Endothelial cell of umbilical vein (primary cell): ENCODE measurements around the gene HLA-F. TPM values are rescaled to one million over a fixed set of nuclear protein-coding genes. Genes with fewer than 3 reads are reported as not detected.

Experiments
- BruUV-seq: library from RNA; stranded (reverse); fragments of 400-500 nt; replicated peaks from 2 replicates; lab custom pipeline; 2021; lab: Mats Ljungman, UMichigan
- CTCF ChIA-PET: fragments of 300-600, 350-600 bp; sonication (Branson Sonifier 250); formaldehyde crosslinking; loops from one replicate; lab custom pipeline; 2021; ENCODE audit warnings: antibody characterized with exemption, inconsistent platforms; lab: Charles Lee
- POLR2A ChIA-PET: fragments of 300-600, 350-600 bp; sonication (Branson Sonifier 250); formaldehyde crosslinking; loops from one replicate; lab custom pipeline; 2021; ENCODE audit warnings: antibody characterized with exemption, inconsistent platforms; lab: Charles Lee
- DNase-seq: peaks from one replicate; pipeline ENCODE4 v3.0.0-alpha.2; 2011; ENCODE audit warnings: low read depth, low spot score
- FAIRE-seq: peaks from 2 replicates; lab custom pipeline; 2011; peaks lifted over from hg19 to GRCh38; lab: Jason Lieb, UNC
- H2AFZ ChIP-seq: 2 replicates; pipeline ENCODE4 v1.6.0; 2012; ENCODE audit warnings: low read depth, low read length, control low read depth, inconsistent platforms
- H3K27ac ChIP-seq: 2 replicates; pipeline ENCODE4 v1.5.1; 2011; ENCODE audit warnings: low read depth, mild to moderate bottlenecking, control low read depth, low read length, moderate library complexity; ENCODE audit not compliant: insufficient read depth
- H3K27me3 ChIP-seq, 2 experiments: 2 replicates each; pipeline versions ENCODE4 v1.6.0 to v1.6.1; 2011; ENCODE audit warnings: low read length in 2 of 2, mixed read lengths in 1 of 2; ENCODE audit not compliant: control insufficient read depth in 2 of 2, insufficient read depth in 2 of 2
- H3K36me3 ChIP-seq, 2 experiments: 2 replicates in 1 of 2; 3 replicates in 1 of 2; pipeline ENCODE4 v1.5.1; 2011; ENCODE audit warnings: low read length in 2 of 2, mild to moderate bottlenecking in 1 of 2, moderate library complexity in 1 of 2; ENCODE audit not compliant: control insufficient read depth in 2 of 2, insufficient read depth in 2 of 2; ENCODE audit errors: extremely low read depth in 1 of 2
- H3K4me1 ChIP-seq: 3 replicates; pipeline ENCODE4 v1.5.1; 2011; ENCODE audit warnings: mild to moderate bottlenecking, low read length; ENCODE audit not compliant: control insufficient read depth, insufficient read depth; ENCODE audit errors: extremely low read depth
- H3K4me2 ChIP-seq: 2 replicates; pipeline ENCODE4 v1.6.1; 2011; ENCODE audit warnings: low read length, control low read depth, mixed read lengths; ENCODE audit not compliant: insufficient read depth
- H3K4me3 ChIP-seq, 3 experiments: fragments of 200-600 bp in 1 of 3; sonication (generic), shearing (Covaris generic) in 1 of 3; replicated peaks in 1 of 3; 2 replicates each; pipeline ENCODE4 v1.5.1; 2011 to 2016; ENCODE audit warnings: control low read depth in 3 of 3, low read length in 3 of 3, mild to moderate bottlenecking in 2 of 3, inconsistent platforms in 1 of 3, low read depth in 1 of 3, moderate library complexity in 1 of 3; ENCODE audit not compliant: insufficient read depth in 1 of 3
- H3K79me2 ChIP-seq: 2 replicates; pipeline ENCODE4 v1.6.0; 2012; ENCODE audit warnings: low read length, inconsistent platforms; ENCODE audit not compliant: control insufficient read depth, insufficient read depth
- H3K9ac ChIP-seq: replicated peaks from 2 replicates; pipeline ENCODE3; 2011; ENCODE audit warnings: low read length, control low read depth; ENCODE audit not compliant: insufficient read depth; ENCODE audit errors: extremely low read depth
- H3K9me1 ChIP-seq: replicated peaks from 3 replicates; pipeline ENCODE4 v1.6.0; 2011; ENCODE audit warnings: mild to moderate bottlenecking, low read length; ENCODE audit not compliant: control insufficient read depth, insufficient read depth; ENCODE audit errors: extremely low read depth
- H3K9me3 ChIP-seq: replicated peaks from 2 replicates; pipeline ENCODE4 v1.5.1; 2012; ENCODE audit warnings: low read length, inconsistent platforms; ENCODE audit not compliant: control insufficient read depth, insufficient read depth
- H4K20me1 ChIP-seq: replicated peaks from 2 replicates; pipeline ENCODE3; 2011; ENCODE audit warnings: mild to moderate bottlenecking, low read length; ENCODE audit not compliant: control insufficient read depth, insufficient read depth; ENCODE audit errors: extremely low read depth
- CTCF ChIP-seq, 2 donors: IDR thresholded peaks; 1 replicate in 1 of 2; 2 replicates in 1 of 2; pipeline ENCODE4 v1.5.1; 2011; ENCODE audit warnings: low read length in 2 of 2, mild to moderate bottlenecking in 2 of 2, moderate library complexity in 2 of 2, control low read depth in 1 of 2, inconsistent platforms in 1 of 2, low read depth in 1 of 2; ENCODE audit not compliant: insufficient read depth in 1 of 2; ENCODE audit errors: extremely low read depth in 1 of 2
- EZH2 ChIP-seq: IDR thresholded peaks from 2 replicates; pipeline ENCODE4 v1.6.1; 2012; ENCODE audit warnings: borderline replicate concordance, low read depth, mild to moderate bottlenecking, moderate library complexity, low read length, inconsistent platforms; ENCODE audit not compliant: severe bottlenecking
- FOS ChIP-seq: IDR thresholded peaks from 2 replicates; pipeline ENCODE4 v1.6.1; 2011; ENCODE audit warnings: mild to moderate bottlenecking, low read length, moderate library complexity, borderline replicate concordance; ENCODE audit not compliant: insufficient read depth
- GATA2 ChIP-seq: IDR thresholded peaks from 2 replicates; pipeline ENCODE4 v1.7.0; 2011; ENCODE audit warnings: low read depth, mild to moderate bottlenecking, moderate library complexity, mixed read lengths, low read length; ENCODE audit not compliant: insufficient read length, insufficient read depth
- JUN ChIP-seq: IDR thresholded peaks from 2 replicates; pipeline ENCODE4 v1.6.1; 2011; ENCODE audit warnings: borderline replicate concordance, low read depth; ENCODE audit not compliant: insufficient read length, insufficient read depth
- MYC ChIP-seq: IDR thresholded peaks from one replicate; pipeline ENCODE4 v1.6.1; 2011; ENCODE audit warnings: mild to moderate bottlenecking, low read depth, low read length
- POLR2A ChIP-seq: IDR thresholded peaks from 2 replicates; pipeline ENCODE4 v1.6.1; 2012; ENCODE audit warnings: low read depth, mild to moderate bottlenecking, control low read depth, low read length
- dilution Hi-C: fragments of 300-500 bp; cut with MboI; formaldehyde crosslinking; loops from one replicate; pipeline ENCODE4 v1.15.0; 2019; ENCODE audit warnings: low sequenced_read_pairs; ENCODE audit not compliant: extremely low pct_ligation_motif_present
- intact Hi-C: fragments of 100-400 bp; cut with micrococcal nuclease; formaldehyde crosslinking; loops from one replicate; pipeline ENCODE4 v1.10.0; 2022
- polyA plus RNA-seq, 4 experiments: library from polyadenylated mRNA; depleted of rRNA in 3 of 4; stranded (reverse) in 3 of 4; unstranded in 1 of 4; fragments of >200 nt; gene quantifications; 2 replicates each; pipeline versions ENCODE4 v1.2.1 to v1.2.3, GENCODE V29; 2011 to 2012; ENCODE audit warnings: missing spikeins in 1 of 4
- total RNA-seq: library from RNA; stranded (reverse); gene quantifications from 2 replicates; pipeline ENCODE4 v1.2.3, GENCODE V29; 2021

HLA-F gene
- total and polyA plus RNA-seq, 2 donors (not counting 3 experiments of a cell fraction or from before 2014, with no cell fraction given): 1.5 to 1.6 TPM

DNA sequence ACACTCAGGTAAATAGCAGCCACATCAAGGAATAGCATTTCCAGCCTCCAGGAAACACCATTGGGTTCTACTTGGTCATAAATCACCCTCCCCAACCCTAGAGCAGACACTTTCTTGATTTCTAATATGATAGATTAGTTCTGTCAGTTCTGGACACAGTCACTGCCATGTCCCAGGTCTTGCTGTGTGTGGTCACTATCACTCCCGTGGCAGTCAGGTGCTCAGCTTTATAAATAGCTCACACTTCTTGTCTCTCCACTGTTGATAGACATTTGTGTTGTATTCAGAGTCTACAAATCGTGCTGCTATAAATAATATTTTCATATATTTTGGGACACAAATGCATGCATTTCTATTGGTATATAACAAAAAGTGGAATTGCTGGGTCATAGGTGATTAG, 13.3 kb downstream of the HLA-F start:
- DNase-seq (no peak), FAIRE-seq (no peak)
- Histone ChIP-seq H3K9me1 (no peaks in the 10 kb centered on the region), H4K20me1 (no peaks in the 10 kb centered on the region), H3K27me3 (no peaks in the 10 kb centered on the region), H3K4me1 (no peaks in the 10 kb centered on the region), H3K4me2 (no peak overlapping the region), H3K4me3 (no peak overlapping the region), H3K9ac (no peak overlapping the region), H2AFZ (no peak overlapping the region), H3K9me3 (no peaks in the 10 kb centered on the region), H3K27ac (no peak overlapping the region), H3K79me2 (no peaks in the 10 kb centered on the region), H3K36me3 (no peaks in the 10 kb centered on the region)
- no TSS peak for BruUV-seq
- ChIA-PET POLR2A (no interaction called here), CTCF (interaction anchor here (2.8 to 3.2 kb wide), 2 partner anchors 17 to 98 kb away, joined by 19 to 145 read pairs; no protein-coding TSS in a partner anchor)
- TF ChIP-seq JUN: no peak
- intact Hi-C loops: loop anchor here (10.0 kb wide), 1 partner anchor 278 kb away; no protein-coding TSS in a partner anchor
- dilution Hi-C loops: no loop called here

GRCh38 chr6:29737707-29738630, 14.7 kb downstream of the HLA-F start:
- dilution Hi-C loops: no loop called here
- BruUV-seq: no TSS peak

More at GRCh38 chr6:29737707-29738630, 14.7 kb downstream of the HLA-F start:
- TF ChIP-seq FOS (no peak), POLR2A (no peak), MYC (no peak), JUN (no peak), CTCF (IDR thresholded peaks at IDR 0.05; ENCODE audit: extremely low read depth in 1 of 2, insufficient read depth in 1 of 2, low read depth in 1 of 2, low read length in 2 of 2) (peak; percentile 72 to 85), GATA2 (no peak), EZH2 (no peak)
- Histone ChIP-seq H4K20me1 (no peaks in the 10 kb centered on the region), H3K27ac (no peak overlapping the region), H3K36me3 (no peaks in the 10 kb centered on the region), H3K9me1 (no peaks in the 10 kb centered on the region), H3K9me3 (no peaks in the 10 kb centered on the region), H3K27me3 (no peaks in the 10 kb centered on the region), H3K4me3 (no peak overlapping the region), H3K9ac (no peak overlapping the region), H2AFZ (no peak overlapping the region), H3K4me2 (no peak overlapping the region), H3K79me2 (no peaks in the 10 kb centered on the region), H3K4me1 (no peaks in the 10 kb centered on the region)
- peak; percentile 62 for DNase-seq
- POLR2A ChIA-PET: no interaction called here
- CTCF ChIA-PET: interaction anchor here (0.5 to 3.2 kb wide), 42 partner anchors 11 to 393 kb away, joined by 3 to 145 read pairs (median 5); partner anchors contain the start of gene HLA-G
- FAIRE-seq: peak; percentile 93
- intact Hi-C loops: loop anchor here (1.0 to 10.0 kb wide), 5 partner anchors 15 to 277 kb away; no protein-coding TSS in a partner anchor
